Measurements from ENCODE around the gene ZNF350.

ZNF350 gene

DNA sequence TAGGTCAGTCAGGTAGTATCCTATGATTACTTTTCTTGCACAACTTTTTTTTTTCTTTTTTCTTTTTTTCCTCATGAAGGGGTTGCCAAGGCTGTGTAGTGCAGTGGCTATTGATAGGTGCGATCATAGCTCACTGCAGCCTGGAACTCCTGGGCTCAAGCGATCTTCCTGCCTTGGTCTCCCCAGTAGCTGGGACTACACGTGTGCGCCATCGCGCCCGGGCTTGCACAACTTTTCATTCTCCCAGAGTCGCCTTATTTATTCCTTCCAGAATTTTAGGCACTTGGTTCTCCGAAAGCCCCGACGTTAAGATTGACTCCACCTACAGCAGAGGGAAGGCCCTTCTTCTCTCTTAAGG lies 60.2 kb downstream of the ZNF350 start:
- peak overlapping the region; percentile 87 for H3K9ac ChIP-seq (ENCODE audit: low read depth, low read length)
- no peaks in the 10 kb centered on the region for H3K4me1 ChIP-seq (ENCODE audit: control insufficient read depth, insufficient read depth, low read length)
- H3K9me3 ChIP-seq (replicated peaks; ENCODE audit: low read length): peaks cover 20% of the 10 kb centered on the region
- H3K4me2 ChIP-seq (ENCODE audit: low read length): peak overlapping the region; percentile 81
- H3K27me3 ChIP-seq (ENCODE audit: control insufficient read depth, insufficient read depth, low read length): no peaks in the 10 kb centered on the region
- peak overlapping the region; percentile 85 for H3K4me3 ChIP-seq (ENCODE audit: low read length)
- peaks cover under 1% of the 10 kb centered on the region for H3K36me3 ChIP-seq (ENCODE audit: insufficient read depth, low read length)

DNA sequence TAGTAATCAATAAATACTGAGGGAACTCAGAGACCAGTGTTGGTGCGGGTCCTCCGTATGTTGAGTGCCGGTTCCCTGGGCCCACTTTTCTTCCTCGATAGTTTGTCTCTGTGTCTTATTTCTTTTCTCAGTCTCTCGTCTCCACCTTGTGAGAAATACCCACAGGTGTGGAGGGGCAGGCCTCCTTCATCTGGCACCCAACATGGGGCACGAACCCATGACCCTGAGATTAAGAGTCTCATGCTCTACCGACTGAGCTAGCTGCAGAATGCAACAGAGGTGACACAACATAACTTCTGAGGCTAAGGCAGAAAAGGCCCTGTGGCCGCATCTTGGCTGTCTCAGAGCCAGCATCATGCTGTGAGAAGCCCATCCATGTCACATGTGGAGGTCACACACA lies 64.7 kb downstream of the ZNF350 start:
- H3K9me3 ChIP-seq (replicated peaks; ENCODE audit: low read length): peaks cover 26% of the 10 kb centered on the region
- H3K36me3 ChIP-seq (ENCODE audit: insufficient read depth, low read length): no peaks in the 10 kb centered on the region
- no peaks in the 10 kb centered on the region for H3K4me1 ChIP-seq (ENCODE audit: control insufficient read depth, insufficient read depth, low read length)
- H3K4me2 ChIP-seq (ENCODE audit: low read length): no peak overlapping the region
- H3K9ac ChIP-seq (ENCODE audit: low read depth, low read length): no peak overlapping the region
- H3K27me3 ChIP-seq (ENCODE audit: control insufficient read depth, insufficient read depth, low read length): no peaks in the 10 kb centered on the region
- H3K4me3 ChIP-seq (ENCODE audit: low read length): no peak overlapping the region

DNA sequence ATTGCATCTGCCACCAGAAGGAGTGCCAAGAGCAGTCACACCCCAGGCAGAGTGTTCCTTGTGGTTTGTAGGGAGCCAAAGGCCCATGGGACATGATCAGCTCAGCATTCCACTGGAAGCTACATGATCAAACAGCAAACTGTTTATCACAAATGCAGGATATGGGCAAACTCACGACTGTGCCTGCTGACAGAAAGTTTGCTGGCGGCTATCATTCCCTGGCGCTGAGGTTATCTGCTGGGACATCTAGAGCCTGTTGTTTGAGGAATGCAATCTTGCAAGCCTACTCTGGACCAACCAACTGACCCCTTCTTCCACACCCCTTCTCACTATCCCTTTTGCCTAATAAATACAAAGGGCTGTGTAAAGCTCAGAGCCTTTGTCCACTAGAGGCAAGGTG lies 67.0 kb downstream of the ZNF350 start:
- Histone ChIP-seq H3K9me3 (replicated peaks; ENCODE audit: low read length) (peaks cover 42% of the 10 kb centered on the region), H3K4me2 (ENCODE audit: low read length) (no peak overlapping the region)

DNA sequence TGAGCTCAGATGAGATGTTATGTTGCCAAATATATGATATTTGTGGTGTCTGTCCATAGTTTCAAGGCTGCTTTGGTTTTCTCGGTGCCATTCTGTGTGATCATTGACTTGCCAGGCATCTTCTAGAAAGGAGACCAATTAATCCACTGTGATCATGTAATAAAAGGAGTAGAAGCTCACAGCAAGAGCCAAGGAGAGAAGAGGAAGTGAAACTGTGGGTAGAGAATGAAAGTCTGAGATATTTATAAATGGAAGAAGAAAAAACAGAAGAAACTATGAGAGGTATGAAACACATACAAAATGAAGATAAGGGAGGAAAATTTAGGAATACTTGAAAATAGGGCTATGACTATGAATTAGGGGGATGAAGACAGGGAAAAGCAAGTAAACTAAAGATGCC lies 70.5 kb downstream of the ZNF350 start:
- Histone ChIP-seq H3K4me1 (ENCODE audit: control insufficient read depth, insufficient read depth, low read length) (no peaks in the 10 kb centered on the region), H3K27me3 (ENCODE audit: control insufficient read depth, insufficient read depth, low read length) (no peaks in the 10 kb centered on the region), H3K9me3 (replicated peaks; ENCODE audit: low read length) (peaks cover 30% of the 10 kb centered on the region), H3K4me2 (ENCODE audit: low read length) (no peak overlapping the region), H3K36me3 (ENCODE audit: insufficient read depth, low read length) (no peaks in the 10 kb centered on the region), H3K4me3 (ENCODE audit: low read length) (no peak overlapping the region), H3K9ac (ENCODE audit: low read depth, low read length) (no peak overlapping the region)

More for the DNA sequence above, 67.0 kb downstream of the ZNF350 start:
- Histone ChIP-seq H3K9ac (ENCODE audit: low read depth, low read length) (no peak overlapping the region), H3K36me3 (ENCODE audit: insufficient read depth, low read length) (no peaks in the 10 kb centered on the region), H3K4me1 (ENCODE audit: control insufficient read depth, insufficient read depth, low read length) (no peaks in the 10 kb centered on the region), H3K4me3 (ENCODE audit: low read length) (no peak overlapping the region), H3K27me3 (ENCODE audit: control insufficient read depth, insufficient read depth, low read length) (no peaks in the 10 kb centered on the region)

DNA sequence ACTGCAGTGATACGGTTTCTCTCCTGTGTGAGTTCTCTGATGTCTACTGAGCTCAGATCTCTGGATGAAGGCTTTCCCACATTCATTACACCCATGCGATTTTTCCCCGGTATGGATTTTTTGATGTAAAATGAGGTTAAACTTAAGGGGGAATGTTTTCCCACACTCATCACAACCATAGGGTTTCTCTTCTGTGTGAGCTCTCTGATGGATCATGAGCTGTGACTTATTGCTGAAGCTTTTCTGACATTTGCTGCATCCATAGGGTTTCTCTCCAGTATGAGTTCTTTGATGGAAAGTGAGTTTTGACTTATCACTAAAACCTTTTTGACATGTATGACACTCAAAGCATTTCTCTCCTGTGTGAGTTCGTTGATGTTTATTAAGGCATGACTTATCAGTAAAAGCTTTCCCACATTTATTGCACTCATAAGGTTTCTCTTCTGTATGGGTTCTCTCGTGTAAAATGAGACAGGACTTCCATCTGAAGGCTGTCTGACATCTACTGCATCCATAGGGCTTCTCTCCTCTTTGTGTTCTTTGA lies 71.2 kb downstream of the ZNF350 start:
- H3K36me3 ChIP-seq (ENCODE audit: insufficient read depth, low read length): no peaks in the 10 kb centered on the region
- peaks cover 30% of the 10 kb centered on the region for H3K9me3 ChIP-seq (replicated peaks; ENCODE audit: low read length)
- no peak overlapping the region for H3K4me3 ChIP-seq (ENCODE audit: low read length)
- no peak overlapping the region for H3K4me2 ChIP-seq (ENCODE audit: low read length)
- no peak overlapping the region for H3K9ac ChIP-seq (ENCODE audit: low read depth, low read length)
- H3K27me3 ChIP-seq (ENCODE audit: control insufficient read depth, insufficient read depth, low read length): no peaks in the 10 kb centered on the region
- no peaks in the 10 kb centered on the region for H3K4me1 ChIP-seq (ENCODE audit: control insufficient read depth, insufficient read depth, low read length)
